ENCODE data around the gene TAPBP.
A peak's percentile ranks its signal among the peaks of the same experiment; 100 is the strongest.

The TAPBP gene

GRCh38 chr6:33296797-33297405 lies 17.0 kb downstream of the TAPBP start:
- DNase-seq (ENCODE audit: low read depth), result no peak
- TF ChIP-seq CTCF (IDR thresholded peaks at IDR 0.05; ENCODE audit: control insufficient read depth, extremely low read depth, insufficient read depth), result no peak
- peak overlapping the region; percentile 91 for H3K4me3 ChIP-seq (ENCODE audit: low read depth, low read length)

GRCh38 chr6:33295621-33296369 lies 18.1 kb downstream of the TAPBP start:
- no peak for TF ChIP-seq CTCF (IDR thresholded peaks at IDR 0.05; ENCODE audit: control insufficient read depth, extremely low read depth, insufficient read depth)

GRCh38 chr6:33294086-33294823 lies 19.6 kb downstream of the TAPBP start:
- TF ChIP-seq CTCF (IDR thresholded peaks at IDR 0.05; ENCODE audit: control insufficient read depth, extremely low read depth, insufficient read depth), result no peak
- no peak for DNase-seq (ENCODE audit: low read depth)
- H3K4me3 ChIP-seq (ENCODE audit: low read depth, low read length), result no peak overlapping the region

More at GRCh38 chr6:33295621-33296369, 18.1 kb downstream of the TAPBP start:
- no peak for DNase-seq (ENCODE audit: low read depth)
- H3K4me3 ChIP-seq (ENCODE audit: low read depth, low read length), result no peak overlapping the region

GRCh38 chr6:33292996-33293682 lies 20.7 kb downstream of the TAPBP start:
- TF ChIP-seq CTCF (IDR thresholded peaks at IDR 0.05; ENCODE audit: control insufficient read depth, extremely low read depth, insufficient read depth), result no peak
- DNase-seq (ENCODE audit: low read depth), result no peak
- no peak overlapping the region for H3K4me3 ChIP-seq (ENCODE audit: low read depth, low read length)

GRCh38 chr6:33290459-33290858 lies 23.4 kb downstream of the TAPBP start:
- TF ChIP-seq CTCF (IDR thresholded peaks at IDR 0.05; ENCODE audit: control insufficient read depth, extremely low read depth, insufficient read depth), result no peak
- no peak for DNase-seq (ENCODE audit: low read depth)
- H3K4me3 ChIP-seq (ENCODE audit: low read depth, low read length), result peak overlapping the region; percentile 100

GRCh38 chr6:33289784-33290315 lies 24.0 kb downstream of the TAPBP start:
- peak overlapping the region; percentile 100 for H3K4me3 ChIP-seq (ENCODE audit: low read depth, low read length)
- no peak for TF ChIP-seq CTCF (IDR thresholded peaks at IDR 0.05; ENCODE audit: control insufficient read depth, extremely low read depth, insufficient read depth)
- DNase-seq (ENCODE audit: low read depth), result no peak
